NCI-H2081 treated with DMSO at 0.1 percent for 48 hours (cell line): ENCODE results near the gene RHOJ.

ENCODE experiments used
- DNase-seq: peaks from one replicate; lab custom pipeline; 2025; lab: John Stamatoyannopoulos, UW

RHOJ gene

DNA sequence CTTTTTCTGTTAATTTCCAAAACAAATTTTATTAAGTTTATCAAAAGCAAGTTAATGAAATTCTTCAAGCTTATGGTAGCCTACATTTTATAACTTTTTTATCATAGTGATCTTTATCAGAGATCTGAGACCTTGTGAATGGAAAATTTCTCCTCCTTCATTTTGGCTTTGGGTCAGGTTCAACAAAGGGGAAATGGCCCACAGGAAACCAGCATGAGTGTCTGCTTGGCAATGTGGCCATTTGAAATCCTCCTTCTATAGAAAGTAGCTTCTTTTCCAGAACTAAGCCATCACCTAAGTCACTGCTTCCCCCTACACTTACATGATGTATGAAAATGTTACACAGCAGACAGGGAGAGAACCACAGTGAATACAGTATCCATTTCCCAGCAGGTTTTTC, 1.6 kb downstream of the RHOJ start:
- no peak for DNase-seq

DNA sequence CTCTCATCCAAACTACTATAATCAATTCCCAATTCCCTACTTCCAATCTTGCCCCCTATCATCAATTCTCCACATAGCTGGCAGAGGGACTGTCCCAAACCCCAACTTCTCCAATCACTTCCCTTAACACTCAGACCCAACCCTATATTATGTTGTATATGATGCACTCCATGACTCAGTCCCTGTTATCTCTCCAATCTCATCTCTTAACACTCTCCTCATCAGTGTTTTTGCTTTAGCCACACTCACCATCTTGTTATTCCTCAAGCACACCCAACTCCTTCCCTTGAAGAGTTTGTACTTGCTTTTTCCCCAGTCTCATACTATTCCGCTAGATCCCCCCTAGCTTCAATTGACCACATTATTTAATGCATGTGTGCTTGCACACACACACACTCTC, 4.9 kb downstream of the RHOJ start:
- DNase-seq = no peak

DNA sequence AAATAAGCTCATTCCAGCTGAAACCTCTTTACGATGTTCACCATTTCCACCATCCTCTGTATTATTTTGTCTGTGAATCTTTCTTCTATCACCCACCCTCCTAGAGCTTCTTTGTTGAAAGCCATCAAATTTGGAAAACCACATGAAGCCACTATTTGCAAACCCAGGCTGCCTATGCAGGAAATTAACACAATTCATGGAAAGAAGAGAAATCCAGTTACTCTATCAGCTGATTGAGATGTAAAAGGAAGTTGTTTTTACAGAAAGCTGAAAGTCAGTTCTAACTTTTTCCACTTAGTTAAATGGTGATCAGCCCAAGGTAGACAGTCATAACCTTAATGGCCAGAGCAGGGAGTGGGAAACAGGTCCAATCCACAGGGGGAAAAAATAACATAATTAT, 6.6 kb downstream of the RHOJ start:
- DNase-seq = no peak

DNA sequence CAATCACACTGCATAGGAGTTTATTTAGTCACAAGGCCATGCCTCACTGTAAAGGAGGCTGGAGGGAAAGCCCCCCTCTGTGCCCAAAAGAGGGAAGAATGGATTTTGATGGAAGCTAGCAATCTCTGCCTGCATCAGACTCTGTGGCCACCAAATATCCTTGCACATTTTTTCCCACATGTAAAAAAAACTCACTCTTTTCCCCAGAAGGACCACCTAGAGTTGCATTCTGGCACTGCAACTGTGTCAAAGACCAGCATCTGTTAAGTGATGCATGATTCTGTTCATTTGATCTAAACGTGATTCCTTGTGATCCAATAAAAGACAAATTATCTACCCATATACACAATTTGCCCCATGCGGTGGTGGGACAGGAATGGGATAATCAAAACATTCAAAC, 8.0 kb downstream of the RHOJ start:
- DNase-seq = no peak

DNA sequence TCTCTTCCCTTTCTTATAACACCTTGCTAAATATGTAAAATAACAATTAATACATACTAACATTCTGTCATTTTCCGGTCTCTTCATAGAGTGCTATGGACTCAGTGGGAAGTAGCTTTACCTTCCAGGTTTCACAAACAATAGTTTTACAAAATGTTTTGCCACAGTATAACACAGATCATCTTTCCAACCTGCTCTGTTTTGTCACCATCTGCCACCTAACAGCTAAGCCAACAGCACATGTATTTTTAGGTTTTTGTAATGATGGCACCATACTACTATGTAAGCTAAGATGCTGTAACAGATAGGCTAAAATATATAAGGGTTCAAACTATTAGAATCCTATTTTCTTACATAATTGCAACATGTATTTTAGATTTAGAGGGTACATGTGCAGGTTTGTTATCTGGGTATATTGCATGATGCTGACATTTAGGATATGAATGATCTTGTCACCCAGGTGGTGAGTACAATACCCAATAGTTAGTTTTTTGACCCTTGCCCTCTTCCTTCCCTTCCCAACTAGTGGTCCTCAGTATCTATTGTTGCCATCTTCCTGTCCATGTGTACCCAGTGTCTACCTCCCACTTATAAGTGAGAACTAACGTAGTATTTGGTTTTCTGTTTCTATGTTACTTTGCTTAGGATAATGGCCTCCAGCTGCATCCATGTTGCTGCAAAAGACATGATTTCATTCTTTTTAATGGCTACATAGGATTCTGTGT, 8.7 kb downstream of the RHOJ start:
- no peak for DNase-seq

DNA sequence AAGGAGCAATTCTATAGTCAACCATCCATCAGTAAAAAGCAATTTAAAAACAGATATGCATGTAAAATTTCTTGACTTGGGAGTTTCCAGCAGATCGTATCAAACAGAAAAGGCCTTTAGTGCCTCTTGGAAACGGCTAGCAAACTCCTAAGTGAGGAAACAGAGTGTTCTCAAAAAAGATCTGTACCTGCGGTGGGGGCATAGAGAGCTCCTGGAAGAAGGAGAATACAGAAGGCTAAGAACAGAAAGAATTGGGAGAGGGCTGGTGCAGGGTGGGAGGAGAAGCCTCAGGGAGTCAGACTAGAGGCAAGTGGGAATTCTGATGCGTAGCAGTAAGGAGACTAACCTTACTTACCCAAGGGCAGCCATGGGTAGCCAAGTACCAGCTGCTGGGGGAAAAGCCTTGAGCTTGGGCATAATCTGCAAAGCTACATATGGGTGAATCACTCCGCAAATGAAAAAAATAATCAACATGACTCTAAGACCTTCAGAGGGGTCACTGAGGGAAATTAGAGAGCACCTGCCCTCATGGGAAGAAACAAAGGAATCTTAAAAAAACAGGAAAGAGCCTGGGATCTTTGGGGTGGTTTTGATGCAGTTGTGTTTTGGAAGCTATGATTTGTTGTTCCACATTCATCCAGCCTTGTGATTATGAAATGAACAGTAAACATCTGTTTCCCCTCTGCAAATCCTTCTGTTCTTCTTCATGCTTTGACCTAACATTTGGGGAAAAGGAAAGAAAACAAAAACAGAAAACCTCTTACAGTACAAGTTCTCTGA, 10.4 kb downstream of the RHOJ start:
- no peak for DNase-seq

DNA sequence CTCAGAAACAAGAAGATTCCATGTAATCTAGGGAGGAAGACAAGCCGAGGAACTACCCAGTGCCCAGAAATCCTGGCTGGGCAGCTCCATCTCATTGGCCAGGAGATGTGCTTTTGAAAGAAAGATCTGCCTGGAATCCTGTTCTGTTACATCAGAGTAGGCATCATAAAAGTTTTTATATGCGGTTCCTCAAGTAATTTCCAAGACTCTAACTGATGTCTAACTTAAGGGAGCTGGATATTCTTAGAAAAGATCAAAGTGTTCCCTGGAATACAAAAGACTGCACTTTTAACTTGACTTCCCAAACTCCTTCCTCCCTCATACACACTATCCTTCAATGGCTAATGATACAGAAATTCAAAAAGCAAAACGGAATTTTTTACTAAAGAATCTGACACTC, 16.3 kb downstream of the RHOJ start:
- DNase-seq = no peak

DNA sequence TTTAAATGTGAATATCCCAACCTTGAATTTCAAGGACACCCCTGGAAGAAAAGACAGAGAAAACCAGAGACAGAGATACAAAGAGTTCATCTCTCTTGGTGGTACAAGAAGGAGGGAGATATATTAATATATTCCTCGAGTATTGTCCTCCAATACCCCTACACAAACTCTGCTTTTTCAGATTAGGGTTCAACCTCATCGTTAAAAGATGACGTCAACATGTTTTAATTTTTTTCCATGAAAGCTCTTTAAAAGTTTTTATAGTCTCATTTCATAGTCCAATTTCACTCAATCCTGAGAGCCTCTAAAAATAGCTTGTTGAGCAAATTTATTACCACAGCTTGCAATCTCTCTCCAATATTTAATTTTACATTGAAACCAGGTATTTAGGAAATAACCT, 19.4 kb downstream of the RHOJ start:
- no peak for DNase-seq

DNA sequence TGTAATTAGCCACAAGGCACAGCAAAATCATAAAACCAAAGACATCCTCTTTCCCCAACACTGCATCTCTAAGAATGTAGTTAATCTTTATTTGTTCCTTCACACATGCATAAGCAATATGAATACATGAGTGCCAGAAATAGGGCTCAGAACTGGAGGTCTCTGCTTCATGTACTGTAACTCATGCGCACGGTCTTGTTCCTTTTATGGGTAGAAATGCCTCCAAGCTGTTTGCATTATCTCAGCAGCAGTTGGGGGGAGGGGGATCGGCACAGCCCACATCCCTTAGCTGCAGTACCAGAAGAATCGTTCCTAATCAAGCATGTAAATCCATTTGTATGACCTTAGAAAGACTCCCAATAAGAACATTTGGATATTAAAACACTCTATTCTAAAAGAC, 20.0 kb downstream of the RHOJ start:
- no peak for DNase-seq

DNA sequence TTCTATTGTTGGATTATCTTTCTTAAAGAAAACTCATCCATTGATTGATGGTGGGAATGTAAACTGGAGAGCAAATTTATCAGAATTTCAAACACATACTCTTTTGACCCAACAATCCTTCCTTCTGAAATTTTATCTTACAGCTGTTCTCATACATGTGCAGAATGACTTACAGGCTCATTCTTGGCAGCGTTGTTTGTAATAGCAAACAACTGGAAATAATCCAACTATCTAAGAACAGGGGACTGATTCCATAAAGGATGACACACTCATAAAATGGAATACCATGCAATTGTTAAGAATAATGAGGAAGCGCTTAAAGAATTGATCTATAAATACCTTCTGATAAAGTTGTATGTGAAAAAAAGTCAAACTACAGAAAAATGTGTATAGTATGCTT, 24.0 kb downstream of the RHOJ start:
- DNase-seq = no peak

DNA sequence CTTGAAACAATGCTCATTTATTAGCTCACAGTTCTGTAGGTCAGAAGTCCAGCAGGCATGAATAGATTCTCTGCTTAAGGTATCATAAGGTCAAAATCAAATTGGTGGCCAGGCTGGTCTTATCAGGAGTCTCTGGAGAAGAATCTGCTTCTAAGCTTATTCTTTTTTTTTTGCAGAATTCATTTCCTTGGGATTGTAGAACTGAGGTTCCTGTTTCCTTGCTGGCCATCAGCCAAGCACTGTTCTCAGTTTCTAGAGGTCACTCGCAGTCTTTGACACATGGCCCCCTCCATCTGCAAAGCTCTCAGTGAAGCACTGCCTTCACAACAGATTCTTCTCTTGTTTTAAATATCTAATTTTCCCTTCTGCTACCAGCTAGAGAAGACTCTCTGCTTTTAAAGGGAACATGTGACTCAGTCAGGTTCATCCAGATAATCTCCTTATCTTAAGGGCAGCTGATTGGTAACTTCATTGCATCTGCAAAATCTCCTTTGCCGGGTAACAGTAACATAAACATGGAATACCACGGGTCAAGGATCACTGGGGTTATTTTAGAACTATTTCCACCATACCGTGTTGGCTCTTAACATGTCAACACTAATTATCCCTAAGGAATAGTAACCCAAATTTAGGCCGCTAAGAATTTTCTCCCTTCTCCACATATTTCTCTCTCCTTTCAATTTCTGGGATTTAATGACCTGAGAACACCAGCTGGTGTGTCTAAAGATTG, 25.3 kb downstream of the RHOJ start:
- no peak for DNase-seq

DNA sequence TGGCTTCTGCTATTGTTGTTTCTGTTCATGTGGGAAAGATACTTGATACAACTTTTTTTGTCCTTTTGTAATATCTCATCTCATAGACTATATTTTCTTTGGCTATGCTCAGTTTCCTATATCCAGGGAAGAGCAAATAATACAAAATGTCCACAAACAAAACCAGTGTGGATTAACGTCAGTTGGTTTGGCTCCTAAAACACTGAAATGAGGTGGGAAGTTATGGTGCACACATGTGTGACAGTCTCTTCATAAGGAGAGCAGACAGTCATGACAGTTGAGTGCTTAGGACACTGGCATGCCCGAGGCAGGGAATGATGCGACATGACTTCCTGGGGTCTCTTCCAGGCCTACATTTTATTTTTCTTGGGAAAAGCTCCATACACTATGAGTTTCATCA, 27.5 kb downstream of the RHOJ start:
- no peak for DNase-seq

DNA sequence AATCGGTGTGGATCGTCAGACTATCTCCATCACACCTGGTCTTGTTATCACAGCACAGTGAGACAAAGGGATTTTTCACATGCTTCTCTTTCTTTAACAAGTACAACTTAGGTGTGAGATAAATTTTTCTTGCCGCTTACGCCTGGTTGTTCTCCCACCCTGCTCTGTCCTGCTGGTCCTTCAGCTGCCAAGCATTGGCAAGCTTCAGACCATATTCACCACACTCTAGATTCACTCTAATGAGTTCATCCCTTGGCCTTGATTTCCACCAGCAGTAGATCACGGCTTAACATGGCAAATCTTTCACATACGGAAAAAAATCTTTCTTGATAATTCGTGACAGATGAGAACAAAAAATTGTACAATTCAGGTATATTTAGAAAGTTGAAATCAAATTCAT, 33.5 kb downstream of the RHOJ start:
- DNase-seq = no peak

DNA sequence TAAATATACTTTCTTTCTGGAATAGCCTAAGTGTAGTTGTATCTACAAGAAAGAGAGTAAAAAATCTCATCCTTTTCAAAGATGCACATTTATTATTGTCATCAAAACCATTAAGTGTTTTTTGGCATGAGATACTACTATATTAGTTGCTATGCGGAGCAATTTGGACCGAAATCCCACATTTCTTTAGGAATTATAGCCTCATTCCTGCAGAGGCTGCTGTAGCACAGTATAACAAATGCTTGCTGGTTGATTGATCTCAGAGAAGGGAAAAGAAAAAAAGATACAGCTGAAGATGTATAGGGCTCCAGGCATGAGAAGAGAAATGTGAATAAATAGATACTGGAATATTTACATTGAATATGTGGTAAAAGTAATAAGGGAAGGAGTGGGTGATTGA, 36.0 kb downstream of the RHOJ start:
- no peak for DNase-seq

DNA sequence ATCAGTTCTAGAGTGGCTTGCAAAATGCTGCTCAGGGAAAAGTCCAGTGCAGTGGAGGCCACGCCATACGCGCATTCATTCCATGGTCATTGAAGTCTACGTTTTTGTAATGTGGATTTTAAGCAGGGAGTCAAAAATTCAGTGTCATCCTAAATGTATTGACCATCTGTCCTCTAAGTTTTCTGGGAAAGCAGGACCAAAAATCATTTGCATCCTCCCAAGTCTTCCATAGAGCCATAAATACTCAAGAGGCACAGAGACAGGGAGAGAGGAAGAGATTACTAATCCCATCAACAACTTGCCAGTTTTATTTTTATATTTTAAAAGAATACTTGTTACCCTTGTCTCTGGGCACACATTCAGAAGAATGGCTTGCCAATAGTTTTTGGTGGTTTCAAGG, 36.9 kb downstream of the RHOJ start:
- no peak for DNase-seq

DNA sequence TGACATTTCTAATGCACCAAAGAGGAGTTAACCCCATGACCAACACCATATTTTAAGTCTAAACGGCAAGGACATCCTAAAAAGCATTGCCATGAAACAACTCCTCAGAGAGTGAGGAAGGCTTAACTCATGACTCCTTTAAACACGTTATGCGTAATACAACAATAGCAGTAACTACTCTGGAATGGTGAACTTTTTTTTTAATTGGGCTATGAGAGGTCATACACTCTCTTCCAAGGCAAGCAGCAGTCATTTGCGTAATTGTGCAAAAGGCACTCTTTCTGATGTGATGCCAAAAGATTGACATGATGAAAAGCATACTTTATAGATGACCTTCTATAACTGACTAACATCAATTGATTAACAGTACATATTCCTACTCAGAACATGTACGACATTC, 39.4 kb downstream of the RHOJ start:
- DNase-seq = no peak

DNA sequence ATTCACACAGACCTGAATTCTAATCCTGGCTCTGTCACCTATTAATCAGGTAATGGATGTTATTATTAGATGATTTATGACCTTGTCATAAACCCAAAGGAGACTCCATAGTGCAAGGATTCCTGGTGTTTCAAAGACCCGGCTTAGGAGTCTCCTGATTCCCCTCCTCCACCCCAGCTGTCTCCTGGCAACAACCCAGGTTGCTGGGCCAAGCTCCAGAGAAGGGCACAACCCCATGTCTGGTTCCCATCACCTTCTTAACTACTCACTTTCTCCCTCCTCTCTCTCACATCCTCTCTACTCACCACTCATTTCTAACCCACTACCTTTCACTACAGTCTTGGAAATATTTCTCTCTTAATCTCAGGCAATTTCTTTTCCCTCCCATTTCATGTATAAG, 41.6 kb downstream of the RHOJ start:
- DNase-seq = no peak

DNA sequence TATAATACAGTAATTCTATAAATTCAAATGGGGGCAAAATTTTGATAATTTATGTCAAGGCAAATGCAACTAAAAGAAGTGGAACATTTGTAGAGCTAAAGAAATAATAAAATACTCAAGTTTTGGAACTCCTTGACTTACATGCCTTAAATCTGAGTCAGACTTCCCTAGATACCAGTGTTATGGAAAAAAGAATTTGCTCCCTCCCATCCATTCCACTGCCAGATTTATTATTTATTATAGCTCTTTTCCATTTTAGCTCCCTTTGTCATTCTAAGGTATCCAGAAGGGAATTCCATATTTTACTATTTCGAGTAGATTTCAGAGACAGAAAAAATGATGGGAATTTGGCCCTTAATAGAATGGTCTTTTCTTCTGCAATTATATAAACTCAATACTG, 44.0 kb downstream of the RHOJ start:
- no peak for DNase-seq

DNA sequence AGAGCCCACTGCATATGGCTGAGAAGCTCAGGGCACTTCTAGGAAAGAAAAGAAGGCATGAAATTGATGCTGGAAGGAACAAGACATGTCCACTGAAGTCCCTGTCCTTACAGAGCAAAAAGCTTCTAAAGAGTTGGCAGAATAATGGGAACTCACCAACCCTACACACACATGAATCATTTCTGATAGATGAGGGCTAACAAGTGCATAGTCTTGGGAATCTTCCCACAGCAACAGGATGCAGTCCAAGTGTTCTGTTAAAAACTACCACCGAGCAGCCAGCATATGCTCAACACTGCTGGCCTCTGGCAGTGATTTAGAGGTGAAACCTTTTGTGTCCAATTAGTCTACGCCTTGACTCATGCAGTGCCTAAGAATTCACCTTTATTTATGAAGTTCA, 44.8 kb downstream of the RHOJ start:
- no peak for DNase-seq

DNA sequence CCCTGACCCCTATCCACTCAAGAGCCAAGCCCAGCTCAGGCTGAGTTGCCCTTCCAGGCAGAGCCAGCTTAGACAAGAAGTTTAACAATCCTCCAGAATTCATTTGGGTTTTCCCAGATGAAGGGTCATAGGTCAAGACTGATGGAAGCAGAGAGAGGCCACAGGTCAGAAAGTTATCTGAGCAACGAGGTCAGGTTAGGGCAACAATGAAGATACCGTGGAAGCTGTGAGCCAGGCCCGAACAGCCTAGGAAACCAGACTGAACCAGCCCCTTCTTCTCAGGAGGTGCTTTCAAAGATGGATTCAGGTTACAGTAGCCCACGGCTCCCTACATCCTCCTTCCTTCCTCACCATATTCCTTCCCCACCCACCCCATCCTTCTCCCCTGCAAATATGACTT, 53.1 kb downstream of the RHOJ start:
- no peak for DNase-seq

DNA sequence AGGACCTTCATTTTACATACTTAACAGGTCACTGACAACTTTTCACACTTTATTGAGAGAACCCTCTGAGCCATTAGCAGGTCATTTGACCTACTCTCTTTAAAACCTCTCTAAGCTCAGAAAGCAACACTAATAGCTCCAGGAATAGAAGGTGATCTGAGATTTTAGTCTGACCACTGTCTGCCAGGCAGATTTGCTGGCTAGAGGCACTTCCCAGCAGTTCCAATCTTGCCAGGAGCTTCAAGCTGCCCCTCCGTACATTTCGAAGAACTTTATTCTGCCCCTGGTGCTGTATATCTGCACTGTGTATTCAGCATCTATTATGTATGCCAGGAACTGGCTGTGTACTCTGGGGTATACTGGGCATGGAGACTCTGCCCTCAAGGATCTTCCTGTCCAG, 58.2 kb downstream of the RHOJ start:
- no peak for DNase-seq

DNA sequence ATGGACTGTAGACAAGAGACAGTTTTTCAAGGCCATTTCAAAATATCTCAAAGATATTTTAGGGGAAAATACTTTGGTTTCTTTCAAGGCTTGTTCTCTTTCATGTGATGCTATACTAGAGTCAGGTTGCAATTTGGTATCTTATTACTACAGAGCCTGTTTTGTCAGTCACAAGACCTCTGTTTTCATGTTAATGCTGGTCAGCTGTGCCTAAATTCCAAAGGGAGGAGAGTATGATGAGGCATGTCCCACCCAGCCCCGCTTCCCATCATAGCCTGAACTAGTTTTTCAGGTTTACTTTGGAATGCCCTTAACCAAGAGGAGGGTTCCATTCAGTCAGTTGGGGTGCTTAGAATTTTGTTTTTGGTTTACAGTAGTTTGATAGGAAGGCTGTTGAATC, 61.9 kb downstream of the RHOJ start:
- DNase-seq = no peak

DNA sequence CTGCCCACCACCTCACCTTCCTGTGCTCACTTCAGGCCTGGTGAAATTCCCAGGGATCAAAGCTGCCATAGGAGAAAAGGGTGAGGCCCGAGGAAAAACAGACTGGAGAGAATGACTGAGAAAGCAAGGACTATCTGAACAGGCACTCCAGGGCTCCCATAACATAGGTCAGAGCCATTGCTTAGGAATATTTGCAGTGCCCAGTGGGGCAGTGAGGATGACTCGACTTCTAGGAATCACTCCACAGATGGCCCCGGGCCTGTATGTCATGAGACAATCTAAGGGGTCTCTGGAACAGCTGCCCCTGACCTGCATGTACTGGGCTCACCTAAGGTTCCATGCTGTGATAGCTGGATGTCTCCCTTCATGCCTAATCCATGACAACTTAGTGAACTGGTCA, 62.9 kb downstream of the RHOJ start:
- no peak for DNase-seq
